HG03135 (cell line): ENCODE results near the gene KSR1.

Source experiments
- ATAC-seq: cut with Tn5 transposase; IDR thresholded peaks from one replicate; pipeline ENCODE4 v1.9.1; 2021; ENCODE audit warnings: mild to moderate bottlenecking, moderate library complexity; ENCODE audit not compliant: unreplicated experiment

Gene KSR1

GRCh38 chr17:27581016-27581415 is 124.8 kb downstream of the KSR1 start:
- no peak for ATAC-seq

GRCh38 chr17:27582696-27583095 is 126.4 kb downstream of the KSR1 start:
- ATAC-seq = no peak

GRCh38 chr17:27585153-27585681 is 129.0 kb downstream of the KSR1 start:
- no peak for ATAC-seq

GRCh38 chr17:27585792-27586191 is 129.5 kb downstream of the KSR1 start:
- ATAC-seq = no peak

GRCh38 chr17:27586203-27586721 is 130.0 kb downstream of the KSR1 start:
- no peak for ATAC-seq

- no peak for ATAC-seq
Measured at GRCh38 chr17:27588354-27588753, 132.1 kb downstream of the KSR1 start.

- no peak for ATAC-seq
Measured at GRCh38 chr17:27590864-27591263, 134.6 kb downstream of the KSR1 start.

GRCh38 chr17:27591986-27592385 is 135.7 kb downstream of the KSR1 start:
- no peak for ATAC-seq

GRCh38 chr17:27593232-27593856 is 137.1 kb downstream of the KSR1 start:
- no peak for ATAC-seq

GRCh38 chr17:27593857-27594255 is 137.6 kb downstream of the KSR1 start:
- ATAC-seq = no peak

GRCh38 chr17:27595208-27595607 is 139.0 kb downstream of the KSR1 start:
- ATAC-seq = no peak

GRCh38 chr17:27596096-27596495 is 139.8 kb downstream of the KSR1 start:
- ATAC-seq = no peak

- ATAC-seq = no peak
Measured at GRCh38 chr17:27596566-27597187, 140.4 kb downstream of the KSR1 start.

- no peak for ATAC-seq
Measured at GRCh38 chr17:27597188-27597580, 140.9 kb downstream of the KSR1 start.

GRCh38 chr17:27597783-27598320 is 141.6 kb downstream of the KSR1 start:
- ATAC-seq = no peak

GRCh38 chr17:27598337-27599050 is 142.2 kb downstream of the KSR1 start:
- ATAC-seq = no peak

- ATAC-seq = no peak
Measured at GRCh38 chr17:27600471-27600870, 144.2 kb downstream of the KSR1 start.

GRCh38 chr17:27601069-27601974 is 145.1 kb downstream of the KSR1 start:
- no peak for ATAC-seq

- no peak for ATAC-seq
Measured at GRCh38 chr17:27601975-27602302, 145.7 kb downstream of the KSR1 start.

- ATAC-seq = no peak
Measured at GRCh38 chr17:27602721-27603420, 146.6 kb downstream of the KSR1 start.
